ENCODE measurements around the gene MYL5.

Gene MYL5

DNA sequence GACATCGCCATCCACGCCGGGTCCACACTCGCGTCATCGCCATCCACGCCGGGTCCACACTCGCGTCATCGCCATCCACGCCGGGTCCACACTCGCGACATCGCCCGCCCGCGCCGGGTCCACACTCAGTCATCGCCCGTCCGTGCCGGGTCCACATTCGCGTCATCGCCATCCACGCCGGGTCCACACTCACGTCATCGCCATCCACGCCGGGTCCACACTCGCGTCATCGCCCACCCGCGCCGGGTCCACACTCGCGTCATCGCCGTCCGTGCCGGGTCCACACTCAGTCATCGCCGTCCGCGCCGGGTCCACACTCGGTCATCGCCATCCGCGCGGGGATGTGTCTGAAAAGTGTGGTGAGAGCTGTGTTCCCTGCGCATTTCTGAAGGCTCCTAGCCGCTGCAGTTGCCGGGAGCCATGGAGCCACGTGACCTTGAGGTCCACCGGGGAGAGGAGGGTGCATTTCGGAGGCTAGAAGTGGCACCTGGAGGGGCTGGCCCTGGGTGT is 48.6 kb downstream of the MYL5 start:
- Histone ChIP-seq H3K27ac (ENCODE audit: insufficient read depth in 1 of 2, low read depth in 1 of 2, low read length in 2 of 2, poor library complexity in 1 of 2, severe bottlenecking in 2 of 2) (no peak overlapping the region), H3K9me3 (ENCODE audit: control extremely low read depth in 1 of 5, control insufficient read depth in 4 of 5, insufficient read depth in 2 of 5, low read depth in 1 of 5, low read length in 4 of 5) (no peaks in the 10 kb centered on the region), H3K27me3 (replicated peaks in 2 of 5; ENCODE audit: control insufficient read depth in 4 of 5, insufficient read depth in 5 of 5, low read length in 4 of 5) (no peaks in the 10 kb centered on the region), H3K4me3 (ENCODE audit: control insufficient read depth in 1 of 7, extremely low read depth in 1 of 7, insufficient read depth in 4 of 7, low read depth in 2 of 7, low read length in 6 of 7) (no peak overlapping the region), H3K36me3 (ENCODE audit: control insufficient read depth in 4 of 4, insufficient read depth in 4 of 4, low read length in 3 of 4) (peaks cover 0 to 34% (median 5%) of the 10 kb centered on the region in 4 experiments), H3K4me1 (ENCODE audit: control extremely low read depth in 1 of 4, control insufficient read depth in 4 of 4, insufficient read depth in 4 of 4, low read length in 3 of 4) (peaks cover 0 to 55% (median 23%) of the 10 kb centered on the region in 4 experiments)
- WGBS (ENCODE audit: insufficient coverage): 98% methylated on average over 52 of the region's 61 CpGs
- no peak for DNase-seq
- CTCF ChIA-PET: interaction anchor here (0.7 to 1.4 kb wide), 2 partner anchors 19 to 47 kb away, joined by 3 read pairs; no protein-coding TSS in a partner anchor
- POLR2A ChIA-PET: no interaction called here

- no peak for DNase-seq
Measured at GRCh38 chr4:723751-724530, 49.6 kb downstream of the MYL5 start.

GRCh38 chr4:725391-726234 is 51.3 kb downstream of the MYL5 start:
- Histone ChIP-seq H3K9me3 (ENCODE audit: control extremely low read depth in 1 of 5, control insufficient read depth in 4 of 5, insufficient read depth in 2 of 5, low read depth in 1 of 5, low read length in 4 of 5) (no peaks in the 10 kb centered on the region), H3K27me3 (replicated peaks in 2 of 5; ENCODE audit: control insufficient read depth in 4 of 5, insufficient read depth in 5 of 5, low read length in 4 of 5) (no peaks in the 10 kb centered on the region), H3K36me3 (ENCODE audit: control insufficient read depth in 4 of 4, insufficient read depth in 4 of 4, low read length in 3 of 4) (peaks cover 0 to 31% (median 8%) of the 10 kb centered on the region in 4 experiments), H3K4me3 (ENCODE audit: control insufficient read depth in 1 of 7, extremely low read depth in 1 of 7, insufficient read depth in 4 of 7, low read depth in 2 of 7, low read length in 6 of 7) (peak overlapping the region in 2 of 7 experiments; percentile 50 to 63), H3K27ac (ENCODE audit: insufficient read depth in 1 of 2, low read depth in 1 of 2, low read length in 2 of 2, poor library complexity in 1 of 2, severe bottlenecking in 2 of 2) (peak overlapping the region; percentile 78 to 89), H3K4me1 (ENCODE audit: control extremely low read depth in 1 of 4, control insufficient read depth in 4 of 4, insufficient read depth in 4 of 4, low read length in 3 of 4) (peaks cover 0 to 53% (median 21%) of the 10 kb centered on the region in 4 experiments)
- POLR2A ChIA-PET: no interaction called here
- DNase-seq: no peak
- WGBS (ENCODE audit: insufficient coverage): 89% methylated on average over 22 of the region's 41 CpGs
- CTCF ChIA-PET: interaction anchor here (2.1 kb wide), 1 partner anchor 43 kb away, joined by 5 read pairs; no protein-coding TSS in a partner anchor

More at GRCh38 chr4:723751-724530, 49.6 kb downstream of the MYL5 start:
- Histone ChIP-seq H3K27me3 (replicated peaks in 2 of 5; ENCODE audit: control insufficient read depth in 4 of 5, insufficient read depth in 5 of 5, low read length in 4 of 5) (no peaks in the 10 kb centered on the region), H3K4me3 (ENCODE audit: control insufficient read depth in 1 of 7, extremely low read depth in 1 of 7, insufficient read depth in 4 of 7, low read depth in 2 of 7, low read length in 6 of 7) (no peak overlapping the region), H3K9me3 (ENCODE audit: control extremely low read depth in 1 of 5, control insufficient read depth in 4 of 5, insufficient read depth in 2 of 5, low read depth in 1 of 5, low read length in 4 of 5) (no peaks in the 10 kb centered on the region), H3K4me1 (ENCODE audit: control extremely low read depth in 1 of 4, control insufficient read depth in 4 of 4, insufficient read depth in 4 of 4, low read length in 3 of 4) (peaks cover 0 to 61% (median 25%) of the 10 kb centered on the region in 4 experiments), H3K27ac (ENCODE audit: insufficient read depth in 1 of 2, low read depth in 1 of 2, low read length in 2 of 2, poor library complexity in 1 of 2, severe bottlenecking in 2 of 2) (no peak overlapping the region), H3K36me3 (ENCODE audit: control insufficient read depth in 4 of 4, insufficient read depth in 4 of 4, low read length in 3 of 4) (peaks cover 0 to 34% (median 5%) of the 10 kb centered on the region in 4 experiments)
- ChIA-PET CTCF (interaction anchor here (1.1 to 2.1 kb wide), 2 partner anchors 18 to 41 kb away, joined by 3 to 5 read pairs; no protein-coding TSS in a partner anchor), POLR2A (no interaction called here)
- 99% methylated on average over 22 of the region's 28 CpGs for WGBS (ENCODE audit: insufficient coverage)

DNA sequence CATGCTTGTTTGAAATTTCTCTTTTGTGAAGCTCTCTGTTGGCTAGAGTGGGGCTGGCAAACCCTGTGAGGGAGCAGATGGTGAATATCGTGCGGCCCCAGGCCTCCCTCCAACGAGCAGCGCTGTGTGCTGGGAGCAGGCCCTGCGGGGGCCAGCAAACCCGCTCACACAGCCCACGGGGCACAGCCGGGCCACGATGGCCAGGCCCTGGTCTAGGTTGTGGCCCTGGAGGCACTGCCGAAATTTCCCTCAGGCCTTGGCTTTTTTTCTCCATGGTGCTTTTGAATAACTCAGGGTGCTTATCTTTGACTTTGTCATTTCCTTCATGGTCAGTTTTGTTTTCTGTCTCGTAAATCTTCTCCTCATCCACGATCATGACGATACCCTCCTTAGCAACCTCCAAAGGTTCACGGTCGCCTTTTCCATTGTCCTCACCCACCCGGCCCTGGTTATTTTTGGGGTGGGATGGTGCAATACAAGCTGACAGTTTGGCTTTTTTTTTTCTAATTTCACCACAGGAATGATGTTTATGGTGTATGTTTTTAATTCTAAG is 52.0 kb downstream of the MYL5 start:
- H3K27ac ChIP-seq (ENCODE audit: insufficient read depth in 1 of 2, low read depth in 1 of 2, low read length in 2 of 2, poor library complexity in 1 of 2, severe bottlenecking in 2 of 2): peak overlapping the region; percentile 78 to 89
- ChIA-PET POLR2A (interaction anchor here (0.6 kb wide), 2 partner anchors 37 to 49 kb away, joined by 3 to 4 read pairs; no protein-coding TSS in a partner anchor), CTCF (no interaction called here)
- H3K36me3 ChIP-seq (ENCODE audit: control insufficient read depth in 4 of 4, insufficient read depth in 4 of 4, low read length in 3 of 4): peaks cover 0 to 33% (median 14%) of the 10 kb centered on the region in 4 experiments
- peaks cover 0 to 46% (median 18%) of the 10 kb centered on the region in 4 experiments for H3K4me1 ChIP-seq (ENCODE audit: control extremely low read depth in 1 of 4, control insufficient read depth in 4 of 4, insufficient read depth in 4 of 4, low read length in 3 of 4)
- WGBS (ENCODE audit: insufficient coverage): 9% methylated on average over 12 of the region's 16 CpGs
- DNase-seq: peak; percentile 75 to 87 (median 83)
- peak overlapping the region in 4 of 7 experiments; percentile 10 to 63 (median 48) for H3K4me3 ChIP-seq (ENCODE audit: control insufficient read depth in 1 of 7, extremely low read depth in 1 of 7, insufficient read depth in 4 of 7, low read depth in 2 of 7, low read length in 6 of 7)
- no peaks in the 10 kb centered on the region for H3K9me3 ChIP-seq (ENCODE audit: control extremely low read depth in 1 of 5, control insufficient read depth in 4 of 5, insufficient read depth in 2 of 5, low read depth in 1 of 5, low read length in 4 of 5)
- no peaks in the 10 kb centered on the region for H3K27me3 ChIP-seq (replicated peaks in 2 of 5; ENCODE audit: control insufficient read depth in 4 of 5, insufficient read depth in 5 of 5, low read length in 4 of 5)

GRCh38 chr4:726838-727237 is 52.5 kb downstream of the MYL5 start:
- H3K27ac ChIP-seq (ENCODE audit: insufficient read depth in 1 of 2, low read depth in 1 of 2, low read length in 2 of 2, poor library complexity in 1 of 2, severe bottlenecking in 2 of 2): peak overlapping the region; percentile 66 to 89
- ChIA-PET CTCF (no interaction called here), POLR2A (interaction anchor here (0.6 kb wide), 2 partner anchors 37 to 48 kb away, joined by 3 to 4 read pairs; no protein-coding TSS in a partner anchor)
- peak in 2 of 3 donors; percentile 48 to 50 for DNase-seq
- H3K4me3 ChIP-seq (ENCODE audit: control insufficient read depth in 1 of 7, extremely low read depth in 1 of 7, insufficient read depth in 4 of 7, low read depth in 2 of 7, low read length in 6 of 7): peak overlapping the region in 3 of 7 experiments; percentile 47 to 63 (median 50)
- no peaks in the 10 kb centered on the region for H3K27me3 ChIP-seq (replicated peaks in 2 of 5; ENCODE audit: control insufficient read depth in 4 of 5, insufficient read depth in 5 of 5, low read length in 4 of 5)
- no peaks in the 10 kb centered on the region for H3K9me3 ChIP-seq (ENCODE audit: control extremely low read depth in 1 of 5, control insufficient read depth in 4 of 5, insufficient read depth in 2 of 5, low read depth in 1 of 5, low read length in 4 of 5)
- WGBS (ENCODE audit: insufficient coverage): 59% methylated on average over 8 of the region's 17 CpGs
- H3K4me1 ChIP-seq (ENCODE audit: control extremely low read depth in 1 of 4, control insufficient read depth in 4 of 4, insufficient read depth in 4 of 4, low read length in 3 of 4): peaks cover 0 to 41% (median 17%) of the 10 kb centered on the region in 4 experiments
- peaks cover 0 to 33% (median 14%) of the 10 kb centered on the region in 4 experiments for H3K36me3 ChIP-seq (ENCODE audit: control insufficient read depth in 4 of 4, insufficient read depth in 4 of 4, low read length in 3 of 4)

DNA sequence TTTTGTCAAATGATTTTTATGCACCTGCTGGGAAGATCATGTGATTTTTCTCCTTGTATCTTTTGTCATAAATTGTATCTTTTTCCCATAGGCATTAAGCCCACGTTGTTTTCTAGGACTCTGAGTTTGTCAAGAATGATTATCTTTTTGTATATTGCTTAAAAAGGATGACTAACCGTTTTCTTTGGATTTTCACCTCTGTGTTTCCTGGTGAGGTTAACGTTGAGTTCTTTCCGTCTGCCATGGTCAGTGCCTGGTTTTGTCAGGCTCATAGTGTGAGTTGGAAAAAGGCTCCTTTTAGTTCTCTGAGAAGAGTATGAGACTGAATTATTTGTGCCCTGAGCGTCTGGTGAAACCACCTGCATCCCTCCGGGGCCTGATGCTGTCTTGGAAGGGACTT is 53.2 kb downstream of the MYL5 start:
- Histone ChIP-seq H3K4me3 (ENCODE audit: control insufficient read depth in 1 of 7, extremely low read depth in 1 of 7, insufficient read depth in 4 of 7, low read depth in 2 of 7, low read length in 6 of 7) (no peak overlapping the region), H3K9me3 (ENCODE audit: control extremely low read depth in 1 of 5, control insufficient read depth in 4 of 5, insufficient read depth in 2 of 5, low read depth in 1 of 5, low read length in 4 of 5) (no peaks in the 10 kb centered on the region), H3K27ac (ENCODE audit: insufficient read depth in 1 of 2, low read depth in 1 of 2, low read length in 2 of 2, poor library complexity in 1 of 2, severe bottlenecking in 2 of 2) (no peak overlapping the region), H3K4me1 (ENCODE audit: control extremely low read depth in 1 of 4, control insufficient read depth in 4 of 4, insufficient read depth in 4 of 4, low read length in 3 of 4) (peaks cover 0 to 41% (median 18%) of the 10 kb centered on the region in 4 experiments), H3K27me3 (replicated peaks in 2 of 5; ENCODE audit: control insufficient read depth in 4 of 5, insufficient read depth in 5 of 5, low read length in 4 of 5) (no peaks in the 10 kb centered on the region), H3K36me3 (ENCODE audit: control insufficient read depth in 4 of 4, insufficient read depth in 4 of 4, low read length in 3 of 4) (peaks cover 0 to 30% (median 18%) of the 10 kb centered on the region in 4 experiments)
- POLR2A ChIA-PET: no interaction called here
- no peak for DNase-seq
- CTCF ChIA-PET: no interaction called here
- WGBS (ENCODE audit: insufficient coverage): 75% methylated on average over 6 of the region's 6 CpGs
